Superior temporal gyrus (tissue), 1 donor: ENCODE measurements around the gene ZCCHC8.
"Not testable (repeated sequence)": the region's sequence is repeated elsewhere in the genome, so short reads cannot be mapped to it uniquely, and the experiment has no call there.

Source experiments
- DNase-seq: peaks from one replicate; pipeline ENCODE4 v3.0.0-alpha.2; 2016; ENCODE audit errors: extremely low spot score

Gene ZCCHC8

DNA sequence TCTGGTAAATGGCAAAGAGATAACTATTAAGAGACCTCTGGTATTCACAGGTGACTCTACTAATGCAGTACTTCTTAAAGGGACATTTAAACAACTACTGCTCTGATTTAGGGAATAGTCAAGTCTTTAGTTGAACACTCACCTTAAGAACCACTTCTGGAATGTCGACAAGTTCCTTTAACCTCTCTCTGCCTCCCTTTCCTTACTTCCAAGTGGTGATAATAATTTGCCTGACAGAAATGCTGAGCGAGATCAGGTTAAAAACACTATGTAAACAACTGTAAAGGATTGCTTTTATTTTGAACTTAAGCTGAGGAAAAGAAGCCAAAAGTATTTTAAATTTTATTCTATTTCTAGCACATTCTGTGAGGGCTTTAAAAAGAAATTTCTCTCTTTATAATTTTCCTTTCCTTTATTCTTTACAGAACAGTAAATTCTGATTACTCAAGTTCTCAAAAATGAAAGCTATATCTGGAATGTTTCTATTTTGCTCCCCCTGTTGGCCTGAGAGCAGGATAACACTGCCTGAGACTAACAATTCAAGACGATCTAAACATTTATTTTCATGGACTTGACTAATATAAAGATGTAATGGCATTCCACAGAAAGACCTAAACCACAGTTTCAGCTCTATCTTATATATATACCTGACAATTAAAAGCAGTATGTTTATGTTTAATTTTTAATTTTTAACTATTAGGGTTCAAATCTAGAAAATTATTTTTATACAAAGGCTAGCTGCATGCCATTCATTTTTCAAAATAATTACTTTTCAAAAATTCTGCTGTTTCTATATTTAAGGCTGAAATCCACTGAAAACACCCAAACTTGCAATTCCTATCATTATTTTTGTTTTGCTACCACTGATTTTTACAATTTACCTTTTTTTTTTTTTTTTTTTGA lies 29.2 kb downstream of the ZCCHC8 start:
- DNase-seq, result peak; percentile 88

GRCh38 chr12:122470576-122470975 lies 30.2 kb downstream of the ZCCHC8 start:
- not testable (repeated sequence) for DNase-seq

- not testable (repeated sequence) for DNase-seq
These were observed 30.9 kb downstream of the ZCCHC8 start for GRCh38 chr12:122469856-122470255.

GRCh38 chr12:122467983-122468382 lies 32.7 kb downstream of the ZCCHC8 start:
- DNase-seq, result no peak

DNA sequence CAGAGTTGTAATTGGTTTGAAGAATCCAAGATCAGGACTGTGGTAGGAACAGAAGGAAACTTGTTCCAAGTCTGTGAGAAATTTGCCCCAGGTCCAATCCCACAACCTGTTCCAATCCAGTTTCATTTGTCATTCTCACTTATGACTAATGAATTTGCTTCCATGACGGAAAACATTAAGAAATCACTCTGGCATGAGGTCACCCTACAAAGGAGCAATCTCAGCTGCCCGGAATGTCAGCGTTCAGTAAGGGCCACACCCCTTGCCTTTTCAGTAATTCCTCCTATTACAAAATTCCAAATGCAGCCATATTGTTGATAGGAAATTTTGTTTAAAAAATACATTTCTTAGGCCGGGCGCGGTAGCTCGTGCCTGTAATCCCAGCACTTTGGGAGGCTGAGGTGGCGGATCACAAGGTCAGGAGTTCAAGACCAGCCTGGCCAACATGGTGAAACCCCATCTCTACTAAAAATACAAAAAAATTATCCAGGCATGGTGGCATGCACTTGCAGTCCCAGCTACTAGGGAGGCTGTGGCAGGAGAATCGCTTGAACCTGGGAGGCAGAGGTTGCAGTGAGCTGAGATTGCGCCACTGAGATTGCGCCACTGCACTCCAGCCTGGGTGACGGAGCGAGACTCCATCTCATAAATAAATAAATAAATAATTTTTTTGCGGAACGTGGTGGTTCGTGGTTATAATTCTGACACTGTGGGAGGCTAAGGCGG lies 36.3 kb downstream of the ZCCHC8 start:
- DNase-seq, result not testable (repeated sequence)

DNA sequence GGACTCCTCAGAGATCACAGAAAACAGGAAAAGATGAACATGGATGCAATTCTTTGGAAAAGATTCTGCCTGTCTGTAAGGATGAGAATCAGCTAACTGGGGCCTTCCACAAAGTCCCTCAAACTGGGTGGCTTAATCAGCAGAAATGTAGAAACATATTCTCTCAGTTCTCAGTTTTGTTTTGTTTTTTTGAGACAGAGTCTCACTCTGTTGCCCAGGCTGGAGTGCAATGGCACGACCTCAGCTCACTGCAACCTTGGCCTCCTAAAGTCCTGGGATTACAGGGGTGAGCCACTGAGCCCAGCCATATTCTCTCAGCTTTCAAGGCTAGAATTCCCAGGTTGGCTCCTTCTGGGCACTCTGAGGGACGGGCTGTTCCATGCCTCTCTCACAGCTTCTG lies 40.1 kb downstream of the ZCCHC8 start:
- DNase-seq, result no peak

DNA sequence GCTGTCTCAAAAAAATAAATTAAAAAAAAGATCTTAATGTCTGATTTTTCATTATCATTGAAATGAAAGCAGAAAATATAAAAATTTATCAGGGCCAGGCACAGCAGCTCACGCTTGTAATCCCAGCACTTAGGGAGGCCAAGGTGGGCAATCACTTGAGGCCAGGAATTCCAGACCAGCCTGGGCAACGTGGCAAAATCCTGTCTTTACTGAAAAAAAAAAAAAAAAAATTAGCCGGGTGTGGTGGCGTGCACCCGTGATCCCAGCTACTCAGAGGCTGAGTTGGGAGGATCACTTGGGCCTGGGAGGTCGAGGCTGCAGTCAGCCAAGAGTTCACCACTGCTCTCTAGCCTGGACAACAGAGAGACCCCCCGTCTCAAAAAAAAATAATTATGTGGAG lies 40.7 kb downstream of the ZCCHC8 start:
- DNase-seq, result no peak

DNA sequence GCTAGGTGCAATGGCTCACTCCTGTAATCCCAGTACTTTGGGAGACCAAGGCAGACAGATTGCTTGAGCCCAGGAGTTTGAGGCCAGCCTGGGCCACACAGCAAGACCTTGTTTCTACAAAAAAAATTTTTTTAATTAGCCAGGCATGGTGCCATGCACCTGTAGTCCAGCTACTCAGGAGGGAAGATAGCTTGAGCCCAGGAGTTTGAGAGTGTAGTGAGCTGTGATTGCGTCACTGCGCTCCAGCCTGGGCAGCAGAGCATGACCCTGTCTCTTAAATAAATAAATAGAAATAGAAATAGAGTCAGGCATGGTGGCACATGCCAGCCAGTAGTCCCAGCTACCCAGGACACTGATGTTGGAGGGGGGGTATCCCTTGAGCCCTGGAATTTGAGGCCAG lies 41.5 kb downstream of the ZCCHC8 start:
- DNase-seq, result no peak

DNA sequence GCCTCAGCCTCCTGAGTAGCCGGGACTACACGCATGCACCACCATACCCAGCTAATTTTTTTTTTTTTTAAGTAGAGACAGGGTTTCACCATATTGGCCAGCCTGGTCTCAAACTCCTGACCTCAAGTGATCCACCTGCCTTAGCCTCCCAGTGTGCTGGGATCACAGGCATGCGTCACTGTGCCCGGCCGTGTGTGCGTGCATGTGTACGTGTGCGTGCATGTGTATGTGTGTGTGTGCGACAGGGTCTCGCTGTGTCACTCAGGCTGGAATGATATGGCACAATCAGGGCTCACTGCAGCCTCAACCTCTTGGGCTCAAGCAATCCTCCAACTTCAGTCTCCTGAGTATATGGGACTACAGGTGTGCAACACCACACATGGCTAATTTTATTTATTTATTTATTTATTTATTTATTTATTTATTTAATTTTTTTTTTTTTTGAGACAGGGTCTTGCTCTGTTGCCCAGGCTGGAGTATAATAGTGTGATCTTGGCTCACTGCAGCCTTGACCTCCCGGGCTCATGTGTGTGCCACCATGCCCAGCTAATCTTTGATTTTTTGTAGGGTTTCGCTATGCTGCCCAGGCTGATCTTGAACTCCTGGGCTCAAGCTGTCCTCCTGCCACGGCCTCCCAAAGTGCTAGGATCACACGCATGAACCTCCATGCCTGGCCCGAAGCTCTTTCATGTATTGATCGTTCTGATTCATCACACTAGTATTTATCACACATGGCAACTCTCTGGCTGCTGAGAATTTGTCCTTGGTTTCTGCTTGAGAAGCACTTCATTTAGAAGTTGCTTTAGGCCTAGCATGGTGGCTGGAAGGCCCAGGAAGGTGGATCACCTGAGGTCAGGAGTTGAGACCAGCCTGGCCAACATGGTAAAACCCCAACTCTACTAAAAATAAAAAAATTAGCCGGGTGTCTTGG lies 42.4 kb downstream of the ZCCHC8 start:
- no peak for DNase-seq

DNA sequence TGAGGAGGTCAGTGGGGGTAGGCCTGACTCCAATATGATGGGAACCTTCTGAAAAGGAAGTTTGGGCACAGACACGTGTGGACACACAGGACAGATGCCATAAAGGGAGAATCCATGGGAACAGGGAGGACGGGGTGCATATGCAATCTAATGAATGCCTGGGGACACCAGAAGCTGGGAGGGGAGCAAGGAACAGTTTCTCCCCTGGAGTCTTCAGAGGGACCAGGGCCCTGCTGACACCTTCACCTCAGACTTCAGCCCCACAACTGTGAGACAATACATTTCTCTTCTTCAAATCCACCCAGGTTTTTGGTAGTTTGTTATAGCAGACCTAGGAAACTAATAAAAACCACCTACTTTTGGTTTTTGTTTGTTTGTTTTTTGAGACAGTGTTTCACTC lies 43.1 kb downstream of the ZCCHC8 start:
- DNase-seq, result no peak

DNA sequence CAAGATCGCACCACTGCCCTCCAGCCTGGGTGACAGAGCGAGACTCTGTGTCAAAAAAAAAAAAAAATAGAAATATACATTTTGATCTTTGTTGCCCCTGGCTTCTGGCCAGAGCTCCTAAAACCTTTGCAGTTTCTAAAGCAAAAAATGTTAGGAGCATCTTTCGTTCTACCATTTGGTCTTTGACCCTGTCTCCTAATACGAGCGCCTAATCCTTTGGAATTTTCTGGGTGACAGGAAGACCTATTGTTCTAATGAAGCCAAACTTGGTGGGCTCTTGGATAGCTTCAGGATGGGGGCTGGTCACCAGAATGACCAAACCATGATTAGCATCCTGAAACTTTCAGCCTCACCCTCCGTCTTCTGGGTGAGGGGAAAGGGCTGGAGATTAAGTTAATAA lies 46.0 kb downstream of the ZCCHC8 start:
- DNase-seq, result no peak

DNA sequence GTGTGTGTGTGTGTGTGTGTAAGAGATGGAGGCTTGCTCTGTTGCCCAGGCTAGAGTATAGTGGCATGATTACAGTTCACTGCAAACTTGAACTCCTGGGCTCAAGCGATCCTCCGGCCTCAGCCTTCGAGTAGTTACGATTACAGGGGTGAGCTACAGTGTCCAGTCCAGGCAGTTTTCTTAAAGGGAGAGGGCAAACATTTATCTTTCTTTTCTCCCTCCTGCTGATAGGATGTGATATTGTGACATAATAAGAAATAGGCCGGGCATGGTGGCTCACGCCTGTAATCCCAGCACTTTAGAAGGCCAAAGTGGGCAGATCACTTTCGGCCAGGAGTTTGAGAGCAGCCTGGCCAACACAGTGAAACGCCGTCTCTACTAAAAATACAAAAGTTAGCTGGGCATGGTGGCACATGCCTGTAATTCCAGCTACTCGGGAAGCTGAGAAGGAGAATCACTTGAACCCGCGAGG lies 46.4 kb downstream of the ZCCHC8 start:
- DNase-seq, result no peak

DNA sequence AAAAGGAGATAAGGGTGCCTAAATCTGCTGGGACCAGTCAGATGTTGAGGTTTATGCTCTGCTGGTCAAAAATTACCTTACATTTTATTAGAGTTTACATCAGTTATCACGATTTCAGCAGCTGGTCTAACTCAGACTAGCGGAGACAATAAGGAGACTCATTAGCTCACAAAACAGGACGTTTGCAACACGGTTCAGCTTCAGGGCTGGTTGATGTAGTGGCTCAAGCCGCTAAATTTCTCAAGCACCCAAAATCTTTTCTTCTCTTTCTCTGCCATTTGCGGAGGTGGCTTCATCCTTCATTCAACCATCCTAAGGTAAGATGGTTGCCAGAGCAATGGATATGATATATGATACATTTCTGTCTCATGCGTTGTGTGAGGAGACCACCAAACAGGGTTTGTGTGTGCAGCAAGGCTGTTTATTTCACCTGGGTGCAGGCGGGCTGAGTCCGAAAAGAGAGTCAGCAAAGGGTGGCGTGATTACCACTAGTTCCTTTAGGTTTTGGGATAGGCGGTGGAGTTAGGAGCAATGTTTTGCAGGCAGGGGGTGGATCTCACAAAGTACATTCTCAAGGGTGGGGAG lies 47.9 kb downstream of the ZCCHC8 start:
- DNase-seq, result no peak

GRCh38 chr12:122449317-122449716 lies 51.4 kb downstream of the ZCCHC8 start:
- DNase-seq, result no peak

DNA sequence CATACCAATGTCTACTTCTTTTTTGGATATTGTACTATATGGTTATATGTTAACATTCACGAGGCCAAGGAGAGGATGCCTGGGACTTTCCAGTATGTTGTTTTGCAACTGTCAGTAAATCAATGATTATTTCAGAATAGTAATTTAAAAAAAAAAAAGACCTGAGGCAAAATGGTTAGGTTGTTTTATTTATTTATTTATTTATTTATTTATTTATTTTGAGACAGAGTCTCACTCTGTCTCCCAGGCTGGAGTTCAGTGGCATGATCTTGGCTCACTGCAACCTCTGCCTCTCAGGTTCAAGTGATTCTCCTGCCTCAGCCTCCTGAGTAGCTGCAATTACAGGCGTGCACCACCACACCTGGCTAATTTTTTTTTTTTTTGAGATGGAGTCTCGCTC lies 52.9 kb downstream of the ZCCHC8 start:
- DNase-seq, result not testable (repeated sequence)

GRCh38 chr12:122446390-122446789 lies 54.3 kb downstream of the ZCCHC8 start:
- not testable (repeated sequence) for DNase-seq

- DNase-seq, result not testable (repeated sequence)
These were observed 56.7 kb downstream of the ZCCHC8 start for GRCh38 chr12:122444071-122444470.

GRCh38 chr12:122438822-122439221 lies 61.9 kb downstream of the ZCCHC8 start:
- DNase-seq, result not testable (repeated sequence)

DNA sequence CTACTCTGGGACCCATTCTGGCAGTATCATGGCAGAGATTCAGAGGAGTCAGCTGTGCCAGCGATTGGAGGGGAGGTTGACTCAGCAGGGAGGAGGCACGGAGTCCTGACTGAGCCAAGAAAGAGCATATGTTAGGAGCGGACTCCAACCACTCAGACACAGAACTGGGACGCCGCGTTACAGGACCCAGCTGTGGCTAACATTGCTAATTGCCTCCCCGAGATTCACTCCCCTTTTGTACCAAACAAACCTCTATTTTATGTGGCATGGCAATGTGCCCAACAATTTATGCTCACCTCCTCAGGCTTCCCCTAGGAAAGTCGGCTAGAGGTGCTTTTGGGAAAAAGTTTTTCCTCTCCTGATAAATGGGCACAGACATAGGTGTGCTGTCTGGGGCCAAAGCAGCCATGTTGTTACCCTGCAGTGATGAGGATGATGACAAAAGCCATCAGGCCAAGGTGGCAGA lies 63.0 kb downstream of the ZCCHC8 start:
- DNase-seq, result peak; percentile 75

DNA sequence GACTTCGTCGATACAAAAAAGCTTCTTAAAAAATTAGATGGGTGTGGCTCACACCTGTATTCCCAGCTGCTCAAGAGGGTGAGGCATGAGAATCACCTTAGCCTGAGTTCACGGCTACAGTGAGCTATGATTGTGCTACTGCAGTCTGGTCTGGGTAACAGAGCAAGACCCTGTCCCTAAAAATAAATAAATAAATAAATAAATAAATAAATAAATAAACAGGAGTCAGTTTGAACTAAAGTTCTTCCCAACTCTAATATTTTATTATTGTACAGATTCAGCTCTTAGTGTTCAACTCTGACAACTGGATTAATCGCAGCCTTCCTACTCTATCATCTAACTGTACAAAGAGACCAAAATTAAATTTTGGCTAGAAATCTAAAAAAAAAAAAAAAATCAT lies 65.5 kb downstream of the ZCCHC8 start:
- DNase-seq, result no peak

DNA sequence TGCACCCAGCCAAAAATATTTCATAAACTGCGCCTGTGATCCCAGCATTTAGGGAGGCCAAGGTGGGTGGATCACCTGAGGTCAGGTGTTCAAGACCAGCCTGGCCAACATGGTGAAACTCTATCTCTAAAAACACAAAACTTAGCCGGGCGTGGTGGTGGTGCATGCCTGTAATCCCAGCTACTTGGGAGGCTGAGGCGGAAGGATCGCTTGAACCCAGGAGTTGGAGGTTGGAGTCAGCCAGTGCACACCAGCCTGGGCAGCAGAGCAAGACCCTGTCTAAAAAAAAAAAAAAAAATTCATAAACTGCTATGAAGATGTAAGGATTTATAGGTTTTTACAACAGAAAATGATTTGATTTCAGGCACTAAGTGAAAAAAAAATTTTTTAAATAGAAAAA lies 71.7 kb downstream of the ZCCHC8 start:
- DNase-seq, result not testable (repeated sequence)
